ENCODE measurements around the gene DVL2.

DVL2 gene

DNA sequence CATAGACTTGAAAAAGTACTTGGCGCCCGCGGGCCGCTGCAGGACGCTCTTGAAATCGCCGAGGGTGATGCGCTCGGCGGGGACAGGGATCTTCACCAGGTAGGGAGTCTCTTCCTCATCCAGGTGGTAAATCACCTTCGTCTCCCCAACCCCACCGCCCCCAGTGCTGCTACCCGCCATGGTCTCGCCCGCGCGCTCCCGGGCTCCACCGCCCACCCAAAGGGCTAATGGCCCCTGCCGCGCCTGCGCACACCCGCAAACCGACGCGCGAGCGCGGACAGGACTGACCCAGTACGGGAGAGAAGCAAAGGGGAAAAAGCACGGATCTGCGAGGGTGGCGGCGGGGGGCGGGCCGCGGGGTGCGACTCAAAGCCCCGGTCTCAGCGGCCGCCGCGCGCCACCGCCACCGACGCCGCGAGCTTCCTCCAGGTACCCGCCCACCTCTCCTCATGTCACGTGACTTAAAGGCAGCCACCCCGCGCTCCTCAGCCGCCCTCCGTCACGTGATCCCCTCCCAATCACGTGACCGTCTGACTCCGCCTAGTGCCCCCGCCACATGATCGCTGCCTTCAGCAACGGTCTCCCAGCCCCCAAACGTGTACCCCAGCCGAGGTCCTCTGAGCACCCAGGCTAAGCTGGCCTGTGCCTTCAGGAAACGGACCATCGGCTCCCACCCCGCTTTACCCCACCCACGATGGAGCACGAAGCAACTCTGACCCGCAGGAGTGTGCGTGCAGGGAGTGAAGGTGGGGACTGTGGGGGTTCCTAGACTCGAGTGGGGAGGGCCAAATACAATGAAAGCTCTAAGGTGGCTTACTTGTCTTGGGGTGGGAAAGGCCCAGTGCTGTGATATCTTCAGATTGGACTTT is at the start of gene DVL2:
Gene DVL2 (minus strand): TSS at position 435 of the 869 bp plus-strand sequence. CDS start 255 bp downstream, at position 180.
- peak; percentile 95 for DNase-seq

- DNase-seq = no peak
These were observed 49.3 kb upstream of the DVL2 start for GRCh38 chr17:7283471-7284216.

GRCh38 chr17:7282752-7283321 is 48.5 kb upstream of the DVL2 start:
- DNase-seq = peak; percentile 90

- DNase-seq = peak; percentile 6
These were observed 47.8 kb upstream of the DVL2 start for GRCh38 chr17:7281953-7282751.

DNA sequence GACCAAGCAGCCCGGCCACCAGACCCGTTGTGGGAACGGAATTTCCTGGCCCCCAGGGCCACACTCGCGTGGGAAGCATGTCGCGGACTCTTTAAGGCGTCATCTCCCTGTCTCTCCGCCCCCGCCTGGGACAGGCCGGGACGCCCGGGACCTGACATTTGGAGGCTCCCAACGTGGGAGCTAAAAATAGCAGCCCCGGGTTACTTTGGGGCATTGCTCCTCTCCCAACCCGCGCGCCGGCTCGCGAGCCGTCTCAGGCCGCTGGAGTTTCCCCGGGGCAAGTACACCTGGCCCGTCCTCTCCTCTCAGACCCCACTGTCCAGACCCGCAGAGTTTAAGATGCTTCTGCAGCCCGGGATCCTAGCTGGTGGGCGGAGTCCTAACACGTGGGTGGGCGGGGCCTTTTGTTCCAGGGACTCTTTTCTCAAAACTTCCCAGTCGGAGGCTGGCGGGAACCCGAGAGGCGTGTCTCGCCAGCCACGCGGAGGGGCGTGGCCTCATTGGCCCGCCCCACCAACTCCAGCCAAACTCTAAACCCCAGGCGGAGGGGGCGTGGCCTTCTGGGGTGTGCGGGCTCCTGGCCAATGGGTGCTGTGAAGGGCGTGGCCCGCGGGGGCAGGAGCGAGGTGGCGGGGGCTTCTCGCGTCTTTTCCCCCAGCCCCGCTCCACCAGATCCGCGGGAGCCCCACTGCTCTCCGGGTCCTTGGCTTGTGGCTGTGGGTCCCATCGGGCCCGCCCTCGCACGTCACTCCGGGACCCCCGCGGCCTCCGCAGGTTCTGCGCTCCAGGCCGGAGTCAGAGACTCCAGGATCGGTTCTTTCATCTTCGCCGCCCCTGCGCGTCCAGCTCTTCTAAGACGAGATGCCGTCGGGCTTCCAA is 47.0 kb upstream of the DVL2 start, which contains the start of gene SLC2A4:
Gene SLC2A4 (plus strand): TSS at position 645 of the 879 bp plus-strand sequence. CDS start 217 bp downstream, at position 862.
- DNase-seq = peak; percentile 97

DNA sequence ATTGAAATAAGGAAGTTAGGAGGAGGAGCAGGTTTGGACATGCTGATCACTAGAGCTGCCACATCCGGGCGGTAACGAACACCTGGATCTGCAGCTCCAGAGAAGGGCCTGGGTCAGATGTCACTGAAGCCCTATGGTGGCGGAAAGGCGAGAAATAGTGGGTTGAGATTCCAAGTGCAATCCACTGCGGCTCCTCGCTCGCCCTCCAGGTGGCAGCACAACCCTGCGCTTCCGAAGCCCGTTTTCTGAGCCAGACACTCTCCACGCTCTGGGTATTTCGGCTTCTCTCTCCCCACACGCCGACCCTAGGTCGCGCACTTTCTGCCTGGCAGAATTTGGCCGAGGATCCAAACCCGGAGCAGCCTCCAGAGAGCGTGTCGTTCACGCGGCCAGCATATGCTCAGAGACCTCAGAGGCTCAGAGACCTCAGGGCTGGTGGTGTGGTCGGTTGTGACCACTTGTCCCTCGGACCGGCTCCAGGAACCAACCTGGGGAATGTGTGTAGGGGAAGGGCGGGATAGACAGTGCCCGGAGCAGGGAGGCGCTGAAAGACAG is 46.3 kb upstream of the DVL2 start:
- DNase-seq = peak; percentile 91

DNA sequence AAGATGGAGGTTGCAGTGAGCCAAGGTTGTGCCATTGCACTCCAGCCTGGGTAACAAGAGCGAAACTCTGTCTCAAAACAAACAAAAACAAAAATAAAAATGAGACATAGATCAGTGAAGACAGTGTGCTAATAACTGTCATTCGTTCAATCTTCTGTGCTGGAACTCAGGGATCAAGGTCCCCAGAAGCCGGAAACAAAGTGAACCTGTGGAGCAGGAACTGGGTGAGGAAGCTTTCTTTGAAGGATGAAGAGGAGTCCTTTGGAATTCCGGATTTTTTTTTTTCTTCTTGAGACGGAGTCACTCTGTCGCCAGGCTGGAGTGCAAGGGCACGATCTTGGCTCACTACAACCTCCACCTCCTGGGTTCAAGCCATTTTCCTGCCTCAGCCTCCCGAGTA is 45.1 kb upstream of the DVL2 start:
- no peak for DNase-seq

DNA sequence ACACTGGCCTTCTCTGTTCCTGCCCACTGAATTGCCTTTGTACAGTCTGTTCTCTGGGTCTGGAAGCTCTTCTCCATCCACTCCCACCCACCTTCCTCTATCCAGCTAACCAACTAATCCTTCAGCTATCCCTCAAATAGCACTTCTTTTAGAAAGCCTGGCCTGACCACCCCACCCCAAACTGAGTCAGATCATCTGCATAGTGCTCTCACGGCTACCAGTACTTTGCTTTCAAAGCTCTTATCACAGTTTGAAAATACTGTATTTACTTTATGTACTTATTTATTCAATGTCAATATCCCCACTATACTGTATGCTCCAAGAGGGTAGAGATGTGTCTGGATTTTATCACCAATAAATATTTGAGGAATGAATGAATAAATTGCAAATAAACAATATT is 32.5 kb upstream of the DVL2 start:
- no peak for DNase-seq

DNA sequence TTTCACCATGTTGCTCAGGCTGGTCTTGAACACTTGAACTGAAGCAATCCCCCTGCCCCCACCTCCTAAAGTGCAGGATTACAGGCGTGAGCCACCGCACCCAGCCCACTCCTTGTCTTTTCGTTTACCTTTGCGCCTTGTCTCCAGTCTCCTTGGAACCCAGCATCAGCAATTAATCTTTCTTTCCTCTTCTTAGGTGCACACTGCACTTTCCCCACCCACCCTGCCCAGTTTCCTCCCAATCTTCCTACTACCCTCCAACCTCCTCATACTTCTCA is 29.4 kb upstream of the DVL2 start:
- DNase-seq = no peak

- DNase-seq = peak; percentile 35
These were observed 28.9 kb upstream of the DVL2 start for GRCh38 chr17:7262935-7263800.

DNA sequence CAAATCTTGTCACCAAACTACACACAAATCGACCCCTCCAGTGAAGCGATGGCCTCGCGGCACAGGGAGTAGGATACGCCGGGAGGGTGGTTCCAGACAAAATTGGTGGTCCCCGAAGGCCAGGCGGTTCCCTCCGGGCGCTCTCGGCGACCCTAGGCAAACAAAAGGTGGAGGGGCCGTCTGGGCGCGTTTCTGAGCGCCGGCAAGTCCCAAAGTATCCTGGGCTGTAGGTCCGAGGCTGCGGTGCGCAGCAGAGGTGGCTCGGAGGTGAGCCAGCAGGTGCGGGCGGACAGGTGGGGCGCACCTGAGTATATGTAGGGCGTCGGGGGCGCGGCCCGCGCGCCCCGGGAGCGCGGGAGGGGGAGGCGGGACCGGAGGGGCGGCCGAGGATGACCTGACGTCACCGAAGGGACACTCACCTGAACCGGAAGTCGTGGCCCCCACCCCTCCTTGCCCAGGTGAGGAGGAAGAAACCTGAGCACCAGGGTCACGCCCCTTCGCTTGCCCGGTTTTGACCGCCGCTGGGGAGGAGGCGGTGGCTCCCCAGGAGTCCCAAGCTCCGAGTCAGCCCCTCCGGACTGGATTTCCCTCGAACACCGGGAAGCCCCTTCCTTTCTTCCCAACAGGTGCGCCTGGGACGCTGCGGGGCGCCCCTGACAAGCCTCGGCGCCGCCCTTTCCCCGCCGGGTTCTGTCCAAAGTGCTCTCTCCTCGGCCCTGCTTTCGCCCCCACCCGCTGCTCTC is 28.0 kb upstream of the DVL2 start, which contains the start of gene CLDN7:
Gene CLDN7 (minus strand): TSS at position 287 of the 743 bp plus-strand sequence. CDS start 435 bp downstream, outside the sequence.
- no peak for DNase-seq

GRCh38 chr17:7261379-7262191 is 27.3 kb upstream of the DVL2 start:
- peak; percentile 14 for DNase-seq

- DNase-seq = peak; percentile 58
These were observed 26.5 kb upstream of the DVL2 start for GRCh38 chr17:7260651-7261378.

- DNase-seq = no peak
These were observed 25.8 kb upstream of the DVL2 start for GRCh38 chr17:7260151-7260550.

DNA sequence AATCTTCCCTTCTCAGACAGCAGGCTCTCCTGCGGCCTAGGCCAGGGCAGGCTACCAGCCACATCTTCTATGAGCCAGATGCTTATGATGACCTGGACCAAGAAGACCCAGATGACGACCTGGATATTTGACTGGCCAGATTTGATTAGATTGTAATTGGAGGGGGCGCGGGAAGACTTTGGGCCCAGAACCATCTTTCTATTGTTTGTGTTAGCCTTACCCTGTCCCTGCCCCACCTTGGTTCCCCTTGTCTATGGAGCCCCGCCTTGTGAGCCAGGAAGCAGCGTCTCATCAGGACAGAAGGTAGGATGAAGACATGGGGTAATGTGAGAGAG is 25.2 kb upstream of the DVL2 start:
- DNase-seq = no peak

- peak; percentile 63 for DNase-seq
These were observed 24.6 kb upstream of the DVL2 start for GRCh38 chr17:7258731-7259554.

GRCh38 chr17:7256766-7257456 is 22.6 kb upstream of the DVL2 start:
- DNase-seq = no peak
